NCI-H2029 treated with DMSO at 0.1 percent for 48 hours (cell line): Measurements from ENCODE around the gene ABCA1.
"Not testable (repeated sequence)": the region's sequence is repeated elsewhere in the genome, so short reads cannot be mapped to it uniquely, and the experiment has no call there.

ENCODE experiments used
- DNase-seq: peaks from one replicate; lab custom pipeline; 2025; lab: John Stamatoyannopoulos, UW

Gene ABCA1, protein sequence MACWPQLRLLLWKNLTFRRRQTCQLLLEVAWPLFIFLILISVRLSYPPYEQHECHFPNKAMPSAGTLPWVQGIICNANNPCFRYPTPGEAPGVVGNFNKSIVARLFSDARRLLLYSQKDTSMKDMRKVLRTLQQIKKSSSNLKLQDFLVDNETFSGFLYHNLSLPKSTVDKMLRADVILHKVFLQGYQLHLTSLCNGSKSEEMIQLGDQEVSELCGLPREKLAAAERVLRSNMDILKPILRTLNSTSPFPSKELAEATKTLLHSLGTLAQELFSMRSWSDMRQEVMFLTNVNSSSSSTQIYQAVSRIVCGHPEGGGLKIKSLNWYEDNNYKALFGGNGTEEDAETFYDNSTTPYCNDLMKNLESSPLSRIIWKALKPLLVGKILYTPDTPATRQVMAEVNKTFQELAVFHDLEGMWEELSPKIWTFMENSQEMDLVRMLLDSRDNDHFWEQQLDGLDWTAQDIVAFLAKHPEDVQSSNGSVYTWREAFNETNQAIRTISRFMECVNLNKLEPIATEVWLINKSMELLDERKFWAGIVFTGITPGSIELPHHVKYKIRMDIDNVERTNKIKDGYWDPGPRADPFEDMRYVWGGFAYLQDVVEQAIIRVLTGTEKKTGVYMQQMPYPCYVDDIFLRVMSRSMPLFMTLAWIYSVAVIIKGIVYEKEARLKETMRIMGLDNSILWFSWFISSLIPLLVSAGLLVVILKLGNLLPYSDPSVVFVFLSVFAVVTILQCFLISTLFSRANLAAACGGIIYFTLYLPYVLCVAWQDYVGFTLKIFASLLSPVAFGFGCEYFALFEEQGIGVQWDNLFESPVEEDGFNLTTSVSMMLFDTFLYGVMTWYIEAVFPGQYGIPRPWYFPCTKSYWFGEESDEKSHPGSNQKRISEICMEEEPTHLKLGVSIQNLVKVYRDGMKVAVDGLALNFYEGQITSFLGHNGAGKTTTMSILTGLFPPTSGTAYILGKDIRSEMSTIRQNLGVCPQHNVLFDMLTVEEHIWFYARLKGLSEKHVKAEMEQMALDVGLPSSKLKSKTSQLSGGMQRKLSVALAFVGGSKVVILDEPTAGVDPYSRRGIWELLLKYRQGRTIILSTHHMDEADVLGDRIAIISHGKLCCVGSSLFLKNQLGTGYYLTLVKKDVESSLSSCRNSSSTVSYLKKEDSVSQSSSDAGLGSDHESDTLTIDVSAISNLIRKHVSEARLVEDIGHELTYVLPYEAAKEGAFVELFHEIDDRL (N-terminal part only)

DNA sequence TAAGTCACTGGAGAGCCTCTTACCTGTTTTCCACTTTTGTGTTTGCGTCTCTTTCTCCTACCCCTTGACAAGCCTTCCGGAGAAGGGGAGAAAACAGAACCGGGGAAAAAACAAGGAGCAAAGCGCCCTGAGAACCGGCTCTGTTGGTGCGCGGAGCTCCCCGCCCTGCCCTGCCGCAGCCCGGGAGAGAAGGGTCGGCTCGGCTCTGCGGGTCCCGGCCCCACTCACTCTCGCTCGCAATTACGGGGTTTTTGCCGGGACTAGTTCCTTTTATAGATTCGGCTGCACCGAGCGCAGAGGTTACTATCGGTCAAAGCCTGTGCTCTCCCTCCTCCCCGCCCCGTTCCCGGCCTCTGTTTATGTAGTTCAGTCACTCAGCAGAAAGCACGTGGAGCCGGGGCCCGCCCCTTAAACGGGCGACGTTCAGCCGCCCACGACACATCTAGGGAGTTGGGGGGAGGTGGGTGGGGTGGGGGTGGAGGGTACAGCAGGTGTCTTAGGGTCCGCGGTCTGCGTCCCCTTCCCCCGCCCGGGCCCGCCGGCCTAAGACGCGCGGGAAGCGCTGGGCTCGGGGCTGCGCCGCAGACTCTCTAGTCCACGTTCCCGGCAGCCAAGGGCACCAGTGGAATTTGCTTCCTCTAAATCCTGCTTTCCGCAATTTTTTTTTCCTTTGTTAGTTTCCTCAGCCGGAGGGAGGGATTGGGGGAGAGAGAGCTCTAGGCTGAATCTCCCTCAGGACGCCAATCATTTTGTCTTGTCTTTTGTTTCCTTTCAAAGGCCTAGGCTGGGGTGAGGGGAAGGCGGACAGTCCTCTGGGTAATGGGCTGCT is at the start of gene ABCA1:
ABCA1 (minus strand) TSS at position 244 of the 829 bp plus-strand sequence. CDS start 24,476 bp downstream, outside the sequence.
- peak; percentile 26 for DNase-seq

- DNase-seq: no peak
Measured at GRCh38 chr9:104977580-104977979, 49.6 kb upstream of the ABCA1 start.

DNA sequence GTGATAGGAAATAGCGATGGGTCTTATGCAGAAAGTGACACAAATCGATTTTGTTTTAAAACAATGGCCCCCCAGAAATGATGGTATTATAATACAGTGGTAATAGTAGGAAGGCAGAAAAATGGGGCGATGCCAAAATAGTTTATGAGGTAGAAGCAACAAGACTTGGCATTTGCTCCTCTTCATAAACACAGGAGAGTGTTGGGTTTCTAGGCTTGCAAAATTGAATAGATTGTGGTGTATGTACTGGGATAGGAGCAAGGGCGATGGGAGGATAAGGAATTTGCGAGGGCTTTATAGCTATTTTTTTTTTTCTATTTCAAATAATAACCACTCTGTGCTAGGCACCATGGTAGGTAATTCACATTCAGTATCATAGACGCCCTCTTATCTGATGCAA is 49.2 kb upstream of the ABCA1 start:
- no peak for DNase-seq

DNA sequence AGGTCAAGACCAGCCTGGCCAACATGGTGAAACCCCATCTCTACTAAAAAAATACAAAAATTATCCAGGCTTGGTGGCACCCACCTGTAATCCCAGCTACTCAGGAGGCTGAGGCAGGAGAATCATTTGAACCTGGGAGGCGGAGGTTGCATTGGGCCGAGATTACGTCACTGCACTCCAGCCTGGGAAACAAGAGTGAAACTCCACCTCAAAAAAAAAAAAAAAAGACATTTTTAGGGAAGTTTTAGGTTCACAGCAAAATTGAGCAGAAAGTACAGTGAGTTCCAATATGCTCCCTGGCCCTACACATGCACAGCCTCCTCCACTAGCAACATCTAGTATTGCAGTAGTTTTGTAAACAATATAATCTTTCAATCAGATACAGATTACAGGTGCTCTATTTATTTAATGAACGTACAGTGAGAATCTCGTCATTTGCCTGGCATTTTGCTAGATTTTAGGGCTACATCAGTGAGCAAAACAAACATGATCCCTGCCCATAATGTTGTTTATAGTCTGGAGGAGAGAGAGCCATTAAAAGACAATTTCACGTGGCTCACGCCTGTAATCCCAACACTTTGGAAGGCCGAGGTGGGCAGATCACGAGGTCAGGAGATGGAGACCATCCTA is 48.1 kb upstream of the ABCA1 start:
- not testable (repeated sequence) for DNase-seq

GRCh38 chr9:104974053-104974962 is 46.4 kb upstream of the ABCA1 start:
- DNase-seq: no peak

DNA sequence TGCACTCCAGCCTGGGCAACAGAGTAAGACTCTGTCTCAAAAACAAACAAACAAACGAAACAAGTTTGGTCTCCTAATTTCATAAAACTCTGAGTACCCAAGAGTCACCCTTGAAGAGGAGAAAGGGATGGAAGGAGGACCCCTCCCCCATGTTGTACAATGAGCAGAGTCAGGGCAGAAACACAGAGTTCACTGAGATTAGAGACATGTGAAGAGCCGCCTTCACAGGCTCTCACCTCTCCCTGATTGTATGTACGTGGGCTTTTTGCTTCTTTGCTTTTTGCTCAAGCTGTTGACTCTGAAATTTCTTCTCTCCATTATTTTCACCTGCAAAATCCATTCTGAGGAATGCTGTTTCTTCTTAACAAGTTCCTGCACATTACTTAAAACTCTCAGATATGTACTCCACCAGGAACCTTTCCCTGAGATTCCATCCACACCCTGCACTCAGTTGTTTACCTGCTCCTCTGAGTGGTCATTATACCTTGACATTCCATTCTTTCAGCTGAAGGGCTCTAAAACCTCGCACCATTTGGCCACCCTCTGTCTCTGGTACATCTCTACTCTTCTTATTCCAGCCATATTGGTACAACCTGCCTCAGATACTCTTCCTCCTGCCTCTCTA is 44.4 kb upstream of the ABCA1 start:
- no peak for DNase-seq

DNA sequence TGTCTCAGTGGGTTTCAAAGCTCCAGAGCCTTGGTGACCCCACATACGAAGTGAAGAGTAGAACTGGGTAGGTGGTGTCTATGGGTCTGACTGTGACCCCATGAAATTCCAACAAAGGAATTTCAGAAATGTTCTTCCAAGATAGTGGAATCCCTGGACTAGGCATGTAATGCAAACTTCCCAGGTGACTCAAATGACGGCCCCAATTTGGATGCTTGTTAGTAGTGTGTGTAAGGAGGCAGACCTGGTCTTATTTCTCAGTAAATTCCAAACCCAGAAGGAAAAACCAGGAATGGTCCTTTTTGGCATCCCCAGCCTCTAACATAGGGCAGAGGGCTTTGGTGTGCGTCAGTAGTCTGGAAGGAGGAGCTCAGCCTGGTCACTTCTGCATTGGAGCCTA is 43.6 kb upstream of the ABCA1 start:
- no peak for DNase-seq

DNA sequence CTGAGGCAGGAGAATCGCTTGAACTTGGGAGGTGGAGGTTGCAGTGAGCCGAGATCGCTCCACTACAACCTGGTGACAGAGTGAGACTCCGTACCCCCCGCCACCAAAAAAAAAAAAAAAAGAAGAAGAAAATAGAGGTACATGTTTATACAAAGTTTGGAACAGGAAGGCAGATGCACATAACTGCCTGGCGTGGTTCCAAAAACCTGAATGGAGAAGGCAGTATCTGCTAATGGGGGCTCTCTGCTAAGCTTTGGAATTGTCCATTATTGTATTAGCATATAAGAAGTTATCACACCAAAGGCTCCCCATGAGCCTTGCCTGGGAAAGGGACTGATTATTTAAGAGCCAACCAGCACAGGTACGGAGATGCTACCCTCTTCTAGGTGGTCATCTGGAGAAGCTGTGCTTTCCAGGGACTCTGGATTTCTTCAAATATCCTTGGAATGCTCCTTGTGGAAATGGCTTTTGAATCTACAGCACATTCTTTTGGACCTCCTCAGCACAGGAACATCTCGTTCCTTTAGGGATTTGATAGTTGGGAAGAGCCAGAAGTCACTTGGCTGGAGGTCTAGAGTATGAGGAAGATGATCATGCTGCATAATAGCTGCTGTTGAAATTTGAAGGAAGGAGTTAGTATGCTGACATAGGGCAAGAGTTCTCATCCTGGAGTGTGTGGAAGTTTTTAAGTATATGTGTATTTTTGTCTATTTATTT is 42.5 kb upstream of the ABCA1 start:
- no peak for DNase-seq

DNA sequence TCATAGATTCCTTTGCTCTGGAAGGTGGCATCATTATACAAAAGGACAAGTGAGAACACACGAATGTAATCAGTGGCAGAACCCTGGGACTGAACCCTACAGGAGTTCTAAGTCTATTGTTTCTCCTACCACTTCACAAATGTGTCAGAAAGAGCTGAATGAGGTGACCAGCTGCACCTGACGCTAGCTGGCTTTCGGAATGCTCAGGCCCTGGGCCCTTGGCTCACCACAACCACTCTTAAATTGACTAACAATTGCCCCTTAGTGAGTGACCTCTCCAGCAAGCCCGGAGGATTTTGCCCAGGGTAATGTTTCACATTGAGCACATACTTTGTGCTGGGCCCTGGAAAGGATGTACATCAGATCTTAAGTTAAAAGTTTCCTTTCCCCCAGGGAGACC is 41.2 kb upstream of the ABCA1 start:
- DNase-seq: no peak

GRCh38 chr9:104968025-104968982 is 40.3 kb upstream of the ABCA1 start:
- peak; percentile 90 for DNase-seq

- no peak for DNase-seq
Measured at GRCh38 chr9:104963076-104963475, 35.1 kb upstream of the ABCA1 start.

DNA sequence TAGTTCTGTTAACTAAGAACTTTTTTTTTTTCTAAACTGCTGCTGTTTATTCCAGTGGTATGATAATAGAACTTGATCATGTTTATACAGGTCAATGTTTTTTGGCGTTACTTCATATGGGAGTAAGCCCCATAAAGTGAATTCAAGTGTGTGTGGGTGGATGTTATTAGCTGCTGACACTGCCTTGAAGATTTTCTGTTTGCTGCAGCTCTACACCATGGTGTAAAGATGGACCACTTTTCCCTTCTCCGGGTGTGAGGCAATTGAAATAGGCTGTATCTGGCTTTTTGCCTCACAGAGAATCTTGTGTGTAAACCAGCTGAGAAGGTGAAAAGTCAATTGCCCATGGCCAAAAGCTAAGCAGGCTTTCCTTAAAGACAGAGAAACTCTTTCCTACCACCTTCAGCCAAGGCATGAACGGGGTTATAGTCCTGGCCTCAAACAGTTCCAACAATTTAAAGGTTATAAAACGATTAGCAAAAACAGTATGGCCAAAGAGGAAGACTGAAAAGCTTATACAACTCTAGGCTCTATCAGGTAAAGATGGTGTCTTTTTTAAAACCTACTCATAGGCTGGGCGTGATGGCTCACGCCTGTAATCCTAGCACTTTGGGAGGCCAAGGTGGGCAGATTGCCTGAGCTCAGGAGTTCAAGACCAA is 33.9 kb upstream of the ABCA1 start:
- no peak for DNase-seq

GRCh38 chr9:104961238-104961637 is 33.3 kb upstream of the ABCA1 start:
- DNase-seq: no peak

DNA sequence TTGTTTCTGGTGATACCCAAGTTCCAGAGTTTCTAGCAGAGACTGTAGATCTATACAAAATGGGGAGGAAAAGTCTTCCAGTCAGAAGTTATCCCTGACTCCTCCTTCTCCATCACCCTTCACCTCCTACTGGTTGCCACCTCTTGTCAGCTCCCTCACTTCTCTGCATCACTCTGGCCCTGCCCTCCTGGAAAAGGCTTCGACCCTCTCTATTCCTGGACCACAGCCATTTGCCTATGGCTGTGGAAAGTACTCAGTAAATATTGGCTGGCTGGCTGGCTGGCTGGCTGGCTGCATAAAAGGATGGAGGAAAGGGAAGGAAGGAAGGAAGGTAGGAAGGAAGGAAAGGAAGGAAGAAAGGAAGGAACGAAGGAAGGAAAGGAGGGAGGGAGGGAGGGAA is 32.7 kb upstream of the ABCA1 start:
- peak; percentile 52 for DNase-seq

DNA sequence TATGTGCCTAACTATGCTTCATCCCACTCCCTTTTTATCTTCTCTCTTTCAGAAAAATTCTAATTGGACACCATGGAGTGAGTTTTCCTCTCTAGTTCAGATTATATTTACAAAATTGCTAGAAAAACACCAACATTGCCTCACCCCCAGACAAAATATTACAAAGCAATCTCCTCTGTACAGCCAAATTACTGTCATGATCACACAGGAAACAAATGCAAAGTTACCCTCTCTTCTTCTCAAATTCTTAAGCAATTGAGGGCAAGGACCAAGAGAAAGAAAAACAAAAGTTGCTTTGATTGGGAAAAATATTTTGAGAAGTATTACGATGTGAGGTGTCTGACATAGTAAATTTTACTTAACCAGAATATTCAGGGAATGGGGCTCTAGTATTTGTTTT is 30.8 kb upstream of the ABCA1 start:
- no peak for DNase-seq

- DNase-seq: not testable (repeated sequence)
Measured at GRCh38 chr9:104958006-104958405, 30.1 kb upstream of the ABCA1 start.

- no peak for DNase-seq
Measured at GRCh38 chr9:104951487-104951886, 23.5 kb upstream of the ABCA1 start.
